A549 (cell line): ENCODE measurements around the gene SORL1. TPM values are rescaled to one million over a fixed set of nuclear protein-coding genes. Genes with fewer than 3 reads are reported as not detected.

Experiments
- ATAC-seq, 2 experiments: fragments of 200-7000 bp in 1 of 2; fragments of >200 bp in 1 of 2; cut with Nextera tagmentation in 1 of 2; cut with Tn5 transposase in 1 of 2; 3 replicates each; pipeline versions ENCODE4 v1.8.0 to v1.9.1; 2018 to 2020; ENCODE audit warnings: mild to moderate bottlenecking in 1 of 2, moderate library complexity in 1 of 2
- CTCF ChIA-PET: fragments of 300-600 bp; sonication (Branson Sonifier 250); formaldehyde crosslinking; extraction: SDS; loops from one replicate; lab custom pipeline; 2021; ENCODE audit warnings: antibody characterized with exemption, inconsistent platforms; lab: Yijun Ruan, JAX
- POLR2A ChIA-PET: fragments of 350-600 bp; formaldehyde crosslinking; extraction: SDS; loops from one replicate; lab custom pipeline; 2021; ENCODE audit warnings: antibody characterized with exemption, inconsistent platforms; lab: Yijun Ruan, JAX
- DNase-seq, 2 experiments: peaks; one replicate each; pipeline versions ENCODE4 v3.0.0 to v3.0.0-alpha.2; 2011 to 2016; ENCODE audit warnings: low read depth in 1 of 2, low spot score in 1 of 2
- FAIRE-seq: peaks from 2 replicates; lab custom pipeline; 2011; peaks lifted over from hg19 to GRCh38; lab: Jason Lieb, UNC
- H3K27ac ChIP-seq, 2 experiments: fragments of >200 bp; sonication (Bioruptor Twin); formaldehyde crosslinking; 3 replicates each; pipeline ENCODE4 v1.5.1; 2016 to 2017
- H3K4me1 ChIP-seq: fragments of >200 bp; sonication (Bioruptor Twin); formaldehyde crosslinking; 3 replicates; pipeline ENCODE4 v1.6.1; 2016
- H3K4me2 ChIP-seq: fragments of >200 bp; sonication (Bioruptor Twin); formaldehyde crosslinking; 3 replicates; pipeline ENCODE4 v1.6.1; 2016
- H3K4me3 ChIP-seq: fragments of >200 bp; sonication (Bioruptor Twin); formaldehyde crosslinking; 3 replicates; pipeline ENCODE4 v1.5.1; 2016
- H3K9me3 ChIP-seq: fragments of >200 bp; sonication (Bioruptor Twin); formaldehyde crosslinking; 3 replicates; pipeline ENCODE4 v1.6.1; 2016
- CBX8 ChIP-seq: fragments of 200-600 bp; sonication (generic); IDR thresholded peaks from 2 replicates; pipeline ENCODE4 v1.6.1; 2016
- CEBPB ChIP-seq, 2 experiments: fragments of >200 bp in 1 of 2; sonication (Bioruptor Twin) in 1 of 2; formaldehyde crosslinking in 1 of 2; IDR thresholded peaks; 2 replicates each; pipeline ENCODE4 v1.6.1; 2012 to 2016
- CHD2 ChIP-seq: fragments of 150-350 bp; IDR thresholded peaks from 2 replicates; pipeline ENCODE4 v1.6.1; 2014; ENCODE audit warnings: low read length; ENCODE audit not compliant: partially characterized antibody
- EHMT2 ChIP-seq: fragments of 200-600 bp; sonication (generic); IDR thresholded peaks from 2 replicates; pipeline ENCODE4 v1.6.1; 2016; ENCODE audit warnings: antibody characterized with exemption, low read depth, mild to moderate bottlenecking, moderate library complexity
- EP300 ChIP-seq, 2 experiments: fragments of >200 bp; sonication (Bioruptor Twin); formaldehyde crosslinking; IDR thresholded peaks; 2 replicates in 1 of 2; 3 replicates in 1 of 2; pipeline ENCODE4 v1.6.1; 2016 to 2017
- ESRRA ChIP-seq: fragments of 150-350 bp; IDR thresholded peaks from 2 replicates; pipeline ENCODE4 v1.6.1; 2014; ENCODE audit warnings: mild to moderate bottlenecking, low read length, borderline replicate concordance
- FOSL2 ChIP-seq, 2 experiments: fragments of 450-650 bp in 1 of 2; fragments of >200 bp in 1 of 2; sonication (Bioruptor Twin) in 1 of 2; formaldehyde crosslinking; IDR thresholded peaks; 2 replicates each; pipeline versions ENCODE4 v1.5.0 to v1.6.1; 2016 to 2020; ENCODE audit warnings: mild to moderate bottlenecking in 1 of 2, moderate library complexity in 1 of 2
- GATA3 ChIP-seq: IDR thresholded peaks from 2 replicates; pipeline ENCODE4 v1.6.1; 2012; ENCODE audit warnings: borderline replicate concordance
- HDAC2 ChIP-seq: fragments of 200-600 bp; sonication (generic); IDR thresholded peaks from 2 replicates; pipeline ENCODE4 v1.6.1; 2016
- HOXA7 ChIP-seq: fragments of 250-450 bp; sonication (Bioruptor Pico); IDR thresholded peaks from 2 replicates; pipeline ENCODE4 v1.5.0; 2020; ENCODE audit warnings: mild to moderate bottlenecking, moderate library complexity
- HOXB5 ChIP-seq: fragments of 250-450 bp; sonication (Bioruptor Pico); IDR thresholded peaks from 2 replicates; pipeline ENCODE4 v1.5.0; 2020; ENCODE audit warnings: mild to moderate bottlenecking, moderate library complexity
- JUN ChIP-seq, 2 experiments: fragments of >200 bp; sonication (Bioruptor Twin); formaldehyde crosslinking; IDR thresholded peaks; 2 replicates in 1 of 2; 3 replicates in 1 of 2; pipeline ENCODE4 v1.6.1; 2016 to 2017
- JUNB ChIP-seq: fragments of >200 bp; sonication (Bioruptor Twin); formaldehyde crosslinking; IDR thresholded peaks from 2 replicates; pipeline ENCODE4 v1.6.1; 2016
- KDM1A ChIP-seq: fragments of 200-600 bp; sonication (generic); IDR thresholded peaks from 2 replicates; pipeline ENCODE4 v1.6.1; 2016; ENCODE audit warnings: low read depth, mild to moderate bottlenecking
- MAFK ChIP-seq: fragments of 450-650 bp; IDR thresholded peaks from 2 replicates; pipeline ENCODE4 v1.6.1; 2014; ENCODE audit not compliant: partially characterized antibody
- NPAS2 ChIP-seq: fragments of 250-450 bp; sonication (Bioruptor Pico); IDR thresholded peaks from 2 replicates; pipeline ENCODE4 v1.8.0; 2022; ENCODE audit warnings: mild to moderate bottlenecking, moderate library complexity, borderline replicate concordance
- RAD21 ChIP-seq, 2 experiments: fragments of >200 bp in 1 of 2; sonication (Bioruptor Twin) in 1 of 2; formaldehyde crosslinking in 1 of 2; IDR thresholded peaks in 1 of 2; conservative IDR thresholded peaks in 1 of 2; 2 replicates in 1 of 2; 3 replicates in 1 of 2; pipeline ENCODE4 v1.6.1; 2012 to 2018; ENCODE audit warnings: inconsistent platforms in 1 of 2
- RARB ChIP-seq: fragments of 250-450 bp; sonication (Bioruptor Pico); IDR thresholded peaks from 2 replicates; pipeline ENCODE4 v1.8.0; 2021; ENCODE audit warnings: mild to moderate bottlenecking, moderate library complexity
- SMC3 ChIP-seq: fragments of >200 bp; sonication (Bioruptor Twin); formaldehyde crosslinking; IDR thresholded peaks from 3 replicates; pipeline ENCODE4 v1.6.1; 2018; ENCODE audit warnings: inconsistent platforms
- TFCP2L1 ChIP-seq: fragments of 250-450 bp; sonication (Bioruptor Pico); IDR thresholded peaks from 2 replicates; pipeline ENCODE4 v1.5.0; 2021; ENCODE audit warnings: mild to moderate bottlenecking
- ZNF302 ChIP-seq: fragments of 250-450 bp; sonication (Bioruptor Pico); IDR thresholded peaks from 2 replicates; pipeline ENCODE4 v1.9.0; 2021; ENCODE audit warnings: inconsistent platforms, mild to moderate bottlenecking, moderate library complexity
- ZSCAN20 ChIP-seq: fragments of 250-450 bp; sonication (Bioruptor Pico); IDR thresholded peaks from 2 replicates; pipeline ENCODE4 v1.8.0; 2022; ENCODE audit warnings: mild to moderate bottlenecking, moderate library complexity
- WGBS: methylation state at CpG from one replicate; pipeline ENCODE4 v1.1.6; 2017; ENCODE audit errors: missing lambda C conversion rate; 5-methylcytosine and 5-hydroxymethylcytosine counted together
- polyA plus RNA-seq, 4 experiments: library from polyadenylated mRNA; depleted of rRNA in 3 of 4; stranded (reverse); fragments of >200 nt; fragmentation: RNase III in 1 of 4; extraction: RNeasy Plus Mini Kit Qiagen cat#74134 plus additional on column Dnase treatment in 1 of 4; gene quantifications; 2 replicates in 3 of 4; 3 replicates in 1 of 4; pipeline ENCODE4 v1.2.3, GENCODE V29; 2011 to 2017
- TF ChIP-seq, protein P1 (sequence below): fragments of >200 bp; sonication (Bioruptor Twin); formaldehyde crosslinking; IDR thresholded peaks from 2 replicates; pipeline ENCODE4 v1.6.1; 2016
- TF ChIP-seq, protein P2 (sequence below): IDR thresholded peaks from 2 replicates; pipeline ENCODE4 v1.6.1; 2012
- TF ChIP-seq, protein P3 (sequence below): fragments of 250-450 bp; sonication (Bioruptor Pico); IDR thresholded peaks from 2 replicates; pipeline ENCODE4 v1.5.0; 2021; ENCODE audit warnings: mild to moderate bottlenecking, moderate library complexity, borderline replicate concordance
- TF ChIP-seq, protein P4 (sequence below): fragments of 450-650 bp; IDR thresholded peaks from 2 replicates; pipeline ENCODE4 v1.6.1; 2014; ENCODE audit warnings: antibody characterized with exemption

Gene SORL1
- polyA plus RNA-seq, 2 of the 4 experiments (the other 2 are of a cell fraction): 0.45 to 3.8 TPM

DNA sequence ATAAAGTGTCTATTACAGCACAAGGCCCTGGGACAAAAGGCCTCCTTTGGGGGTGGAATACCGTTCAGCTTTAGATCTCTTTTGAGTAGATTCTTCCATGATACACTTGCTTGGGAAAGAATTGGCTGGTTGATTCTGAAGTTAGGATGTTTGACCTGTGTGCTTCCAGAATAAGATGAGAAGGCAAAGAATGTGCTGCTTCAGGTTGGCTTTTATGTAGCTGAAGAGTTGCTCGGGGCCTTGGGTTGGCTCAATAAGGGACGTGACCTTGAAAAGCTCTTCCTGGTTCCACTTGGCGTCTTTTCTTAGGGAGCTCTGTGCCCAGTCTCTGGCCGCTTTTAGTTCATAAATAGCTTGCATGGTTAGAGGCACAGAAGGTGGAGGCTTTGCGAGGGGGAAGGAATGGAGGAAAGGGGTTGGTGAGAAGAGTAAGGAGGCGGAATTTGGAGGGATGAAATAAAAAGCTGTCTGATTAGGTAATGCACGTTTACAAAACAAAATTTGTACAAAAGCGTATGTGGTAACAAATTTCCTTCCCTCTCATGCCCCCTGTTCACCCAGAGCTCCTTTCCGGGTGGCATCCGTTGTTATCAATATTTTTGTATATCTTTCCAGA is 4.8 kb downstream of the SORL1 start:
- TF ChIP-seq RARB (CRISPR knock-in tag) (no peak), CHD2 (no peak), HOXA7 (CRISPR knock-in tag) (no peak), TFCP2L1 (CRISPR knock-in tag) (no peak)
- ATAC-seq: no peak
- Histone ChIP-seq H3K4me1 (no peaks in the 10 kb centered on the region), H3K9me3 (no peaks in the 10 kb centered on the region), H3K4me3 (no peak overlapping the region), H3K27ac (no peak overlapping the region), H3K4me2 (no peak overlapping the region)
- POLR2A ChIA-PET: no interaction called here
- DNase-seq: no peak
- CTCF ChIA-PET: interaction anchor here (0.8 to 1.1 kb wide), 2 partner anchors 13 to 35 kb away, joined by 3 read pairs; no protein-coding TSS in a partner anchor
- FAIRE-seq: no peak
- 71% methylated on average over 11 of the region's 11 CpGs for WGBS

DNA sequence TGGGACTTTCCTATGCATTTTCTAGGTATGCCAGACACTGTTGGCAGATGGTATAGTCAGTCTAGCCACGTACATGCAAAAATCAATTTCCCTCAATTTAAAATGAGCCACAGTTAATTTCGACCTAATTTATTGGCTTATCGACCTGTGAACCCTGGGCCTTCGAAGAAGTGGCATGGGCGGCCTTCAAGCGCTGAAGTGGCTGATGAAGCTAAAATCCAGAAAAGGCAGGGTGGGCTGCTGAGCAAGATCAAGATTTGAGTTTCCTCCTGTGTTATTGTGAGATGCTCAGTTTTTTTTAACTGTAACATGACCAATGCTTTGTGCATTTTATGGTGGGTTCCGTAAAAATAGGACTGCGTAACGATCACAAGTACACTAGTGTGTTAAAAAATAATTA is 6.4 kb downstream of the SORL1 start:
- ATAC-seq (no peak), DNase-seq (no peak), FAIRE-seq (no peak)
- POLR2A ChIA-PET: no interaction called here
- Histone ChIP-seq H3K9me3 (no peaks in the 10 kb centered on the region), H3K4me1 (no peaks in the 10 kb centered on the region; the same call in 2 of the 3 replicates), H3K27ac (no peak overlapping the region), H3K4me3 (no peak overlapping the region), H3K4me2 (no peak overlapping the region)
- no peak for TF ChIP-seq ZSCAN20
- TF ChIP-seq TFCP2L1 (CRISPR knock-in tag): no peak
- TF ChIP-seq JUNB: no peak
- no peak for TF ChIP-seq CEBPB (IDR thresholded peaks at IDR 0.05)
- no peak for TF ChIP-seq EHMT2
- no peak for TF ChIP-seq JUN (IDR thresholded peaks at IDR 0.05)
- no peak for TF ChIP-seq CBX8
- CTCF ChIA-PET: no interaction called here
- WGBS: 77% methylated on average over 9 of the region's 9 CpGs

DNA sequence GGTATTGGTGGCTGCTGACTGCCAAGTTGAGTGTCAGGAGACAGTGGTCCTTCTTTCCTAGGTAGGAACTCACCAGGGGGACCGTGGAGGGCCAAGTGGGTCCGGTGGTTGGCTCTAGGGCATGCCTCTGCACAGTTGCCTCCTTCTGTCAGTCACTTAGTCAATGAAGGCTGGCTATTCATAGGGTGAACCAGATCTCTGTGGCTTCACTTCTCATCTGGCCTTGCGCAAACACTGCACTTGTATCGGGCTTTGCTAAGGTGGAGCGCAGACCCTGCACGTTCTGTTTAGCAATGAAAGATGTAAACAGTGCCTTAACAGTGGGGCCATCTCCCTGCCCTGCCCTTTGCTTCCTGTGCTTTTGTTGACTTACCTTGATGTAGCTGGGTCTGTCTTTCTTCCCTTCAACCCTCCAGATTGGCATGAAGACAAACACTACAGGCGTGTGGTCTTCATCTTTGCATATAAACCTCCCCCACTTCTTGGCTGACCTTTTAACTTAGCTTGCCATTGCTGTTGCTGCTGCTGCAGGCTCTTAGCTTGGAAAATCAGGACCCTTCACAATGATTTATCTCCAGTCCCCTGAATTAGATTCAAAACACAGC is 7.4 kb downstream of the SORL1 start:
- WGBS: 83% methylated on average over 7 of the region's 7 CpGs
- CTCF ChIA-PET: no interaction called here
- TF ChIP-seq FOSL2 (IDR thresholded peaks at IDR 0.05) (no peak), FOSL2 (CRISPR knock-in tag; IDR thresholded peaks at IDR 0.05) (no peak), HDAC2 (no peak), MAFK (no peak), JUN (IDR thresholded peaks at IDR 0.05) (no peak), CEBPB (IDR thresholded peaks at IDR 0.05) (no peak), GATA3 (no peak), ZNF302 (CRISPR knock-in tag) (no peak), NPAS2 (CRISPR knock-in tag) (no peak), CBX8 (no peak), HOXB5 (CRISPR knock-in tag) (no peak), HOXA7 (CRISPR knock-in tag) (no peak), KDM1A (no peak), SMC3 (no peak), RAD21 (conservative IDR thresholded peaks at IDR 0.05 in 1 of 2, IDR thresholded peaks at IDR 0.05 in 1 of 2) (no peak), EP300 (IDR thresholded peaks at IDR 0.05) (no peak), ESRRA (no peak)
- TF ChIP-seq, protein P1, sequence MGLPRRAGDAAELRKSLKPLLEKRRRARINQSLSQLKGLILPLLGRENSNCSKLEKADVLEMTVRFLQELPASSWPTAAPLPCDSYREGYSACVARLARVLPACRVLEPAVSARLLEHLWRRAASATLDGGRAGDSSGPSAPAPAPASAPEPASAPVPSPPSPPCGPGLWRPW: no peak
- TF ChIP-seq, protein P2, sequence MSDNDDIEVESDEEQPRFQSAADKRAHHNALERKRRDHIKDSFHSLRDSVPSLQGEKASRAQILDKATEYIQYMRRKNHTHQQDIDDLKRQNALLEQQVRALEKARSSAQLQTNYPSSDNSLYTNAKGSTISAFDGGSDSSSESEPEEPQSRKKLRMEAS: no peak
- TF ChIP-seq, protein P3, sequence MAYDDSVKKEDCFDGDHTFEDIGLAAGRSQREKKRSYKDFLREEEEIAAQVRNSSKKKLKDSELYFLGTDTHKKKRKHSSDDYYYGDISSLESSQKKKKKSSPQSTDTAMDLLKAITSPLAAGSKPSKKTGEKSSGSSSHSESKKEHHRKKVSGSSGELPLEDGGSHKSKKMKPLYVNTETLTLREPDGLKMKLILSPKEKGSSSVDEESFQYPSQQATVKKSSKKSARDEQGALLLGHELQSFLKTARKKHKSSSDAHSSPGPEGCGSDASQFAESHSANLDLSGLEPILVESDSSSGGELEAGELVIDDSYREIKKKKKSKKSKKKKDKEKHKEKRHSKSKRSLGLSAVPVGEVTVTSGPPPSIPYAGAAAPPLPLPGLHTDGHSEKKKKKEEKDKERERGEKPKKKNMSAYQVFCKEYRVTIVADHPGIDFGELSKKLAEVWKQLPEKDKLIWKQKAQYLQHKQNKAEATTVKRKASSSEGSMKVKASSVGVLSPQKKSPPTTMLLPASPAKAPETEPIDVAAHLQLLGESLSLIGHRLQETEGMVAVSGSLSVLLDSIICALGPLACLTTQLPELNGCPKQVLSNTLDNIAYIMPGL (CRISPR knock-in tag): no peak
- TF ChIP-seq, protein P4, sequence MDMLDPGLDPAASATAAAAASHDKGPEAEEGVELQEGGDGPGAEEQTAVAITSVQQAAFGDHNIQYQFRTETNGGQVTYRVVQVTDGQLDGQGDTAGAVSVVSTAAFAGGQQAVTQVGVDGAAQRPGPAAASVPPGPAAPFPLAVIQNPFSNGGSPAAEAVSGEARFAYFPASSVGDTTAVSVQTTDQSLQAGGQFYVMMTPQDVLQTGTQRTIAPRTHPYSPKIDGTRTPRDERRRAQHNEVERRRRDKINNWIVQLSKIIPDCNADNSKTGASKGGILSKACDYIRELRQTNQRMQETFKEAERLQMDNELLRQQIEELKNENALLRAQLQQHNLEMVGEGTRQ: no peak
- no peak for FAIRE-seq
- no peak for ATAC-seq
- H3K9me3 ChIP-seq: no peaks in the 10 kb centered on the region
- H3K27ac ChIP-seq: no peak overlapping the region
- POLR2A ChIA-PET: no interaction called here
- H3K4me1 ChIP-seq: peaks cover 8% of the 10 kb centered on the region
- H3K4me3 ChIP-seq: no peak overlapping the region
- DNase-seq: no peak
- no peak overlapping the region for H3K4me2 ChIP-seq
